NB4 (cell line): ENCODE data around the gene HNRNPUL1.

Source experiments
- MYC ChIP-seq: IDR thresholded peaks from 2 replicates; pipeline ENCODE4 v1.6.1; 2011; ENCODE audit warnings: low read depth, low read length
- POLR2A ChIP-seq: IDR thresholded peaks from 2 replicates; pipeline ENCODE4 v1.6.1; 2011; ENCODE audit warnings: mild to moderate bottlenecking; ENCODE audit not compliant: insufficient read length; ENCODE audit errors: extremely low read depth
- TF ChIP-seq, protein P1 (sequence below): IDR thresholded peaks from one replicate; pipeline ENCODE4 v1.5.1; 2012; ENCODE audit warnings: low read depth, low read length
- TF ChIP-seq, protein P2 (sequence below): IDR thresholded peaks from 2 replicates; pipeline ENCODE4 v1.6.1; 2011; ENCODE audit warnings: low read depth, low read length

DNA sequence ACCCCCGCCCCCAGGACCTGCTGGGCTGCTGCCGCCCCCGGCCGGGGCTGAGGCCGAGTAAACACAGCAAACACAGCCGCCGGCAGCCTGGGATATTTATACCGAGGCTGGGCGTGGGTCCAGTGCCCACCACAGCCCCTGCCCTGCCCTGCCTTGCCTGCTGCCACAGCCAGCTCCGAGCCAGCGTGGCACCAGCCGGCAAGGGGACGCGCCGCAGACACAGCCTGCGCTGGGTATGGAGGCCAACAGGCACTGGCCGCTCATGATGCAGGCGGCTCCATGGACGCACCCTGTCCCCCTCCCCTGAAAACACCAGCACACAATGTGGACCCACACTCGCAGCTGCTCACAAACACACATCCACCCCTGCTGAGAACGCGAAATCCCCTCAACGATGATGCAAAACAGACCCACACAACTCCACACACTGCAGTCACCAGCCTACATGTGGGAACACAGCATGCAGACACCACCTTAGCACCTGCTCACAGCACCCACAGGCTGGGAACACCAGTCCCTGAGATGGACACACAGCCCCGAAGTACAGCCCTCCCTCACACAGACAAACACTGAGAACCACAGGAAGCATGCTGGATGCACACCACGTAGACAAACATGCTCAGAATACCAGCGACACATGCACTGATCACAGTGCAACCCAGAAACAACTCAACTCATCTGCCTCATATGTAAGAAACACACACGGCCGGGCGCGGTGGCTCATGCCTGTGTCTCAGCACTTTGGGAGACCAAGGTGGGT lies 62.0 kb downstream of the HNRNPUL1 start:
- TF ChIP-seq, protein P1, sequence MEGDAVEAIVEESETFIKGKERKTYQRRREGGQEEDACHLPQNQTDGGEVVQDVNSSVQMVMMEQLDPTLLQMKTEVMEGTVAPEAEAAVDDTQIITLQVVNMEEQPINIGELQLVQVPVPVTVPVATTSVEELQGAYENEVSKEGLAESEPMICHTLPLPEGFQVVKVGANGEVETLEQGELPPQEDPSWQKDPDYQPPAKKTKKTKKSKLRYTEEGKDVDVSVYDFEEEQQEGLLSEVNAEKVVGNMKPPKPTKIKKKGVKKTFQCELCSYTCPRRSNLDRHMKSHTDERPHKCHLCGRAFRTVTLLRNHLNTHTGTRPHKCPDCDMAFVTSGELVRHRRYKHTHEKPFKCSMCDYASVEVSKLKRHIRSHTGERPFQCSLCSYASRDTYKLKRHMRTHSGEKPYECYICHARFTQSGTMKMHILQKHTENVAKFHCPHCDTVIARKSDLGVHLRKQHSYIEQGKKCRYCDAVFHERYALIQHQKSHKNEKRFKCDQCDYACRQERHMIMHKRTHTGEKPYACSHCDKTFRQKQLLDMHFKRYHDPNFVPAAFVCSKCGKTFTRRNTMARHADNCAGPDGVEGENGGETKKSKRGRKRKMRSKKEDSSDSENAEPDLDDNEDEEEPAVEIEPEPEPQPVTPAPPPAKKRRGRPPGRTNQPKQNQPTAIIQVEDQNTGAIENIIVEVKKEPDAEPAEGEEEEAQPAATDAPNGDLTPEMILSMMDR = no peak
- TF ChIP-seq POLR2A = no peak
- TF ChIP-seq, protein P2, sequence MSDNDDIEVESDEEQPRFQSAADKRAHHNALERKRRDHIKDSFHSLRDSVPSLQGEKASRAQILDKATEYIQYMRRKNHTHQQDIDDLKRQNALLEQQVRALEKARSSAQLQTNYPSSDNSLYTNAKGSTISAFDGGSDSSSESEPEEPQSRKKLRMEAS = no peak
- TF ChIP-seq MYC = no peak
